ENCODE results near the gene HTT. TPM values are rescaled to one million over a fixed set of nuclear protein-coding genes. Genes with fewer than 3 reads are reported as not detected.
A peak's percentile ranks its signal among the peaks of the same experiment; 100 is the strongest.

HTT gene
- total RNA-seq, 1 experiment from 2014 or later: 66.8 TPM

- ChIA-PET CTCF (no interaction called here), POLR2A (ENCODE audit: low non-redundant PET) (no interaction called here)
- no TSS peak for BruUV-seq (replicated peaks)
- Histone ChIP-seq H3K27me3 (replicated peaks; ENCODE audit: insufficient read depth, low read depth, low read length, poor library complexity) (no peaks in the 10 kb centered on the region), H3K4me1 (ENCODE audit: insufficient read depth, low read length, poor library complexity, severe bottlenecking) (peaks cover 16% of the 10 kb centered on the region), H3K36me3 (ENCODE audit: insufficient read depth, low read length, poor library complexity, severe bottlenecking) (no peaks in the 10 kb centered on the region), H3K9me3 (ENCODE audit: low read depth, low read length, poor library complexity, severe bottlenecking) (no peaks in the 10 kb centered on the region), H3K27ac (ENCODE audit: low read depth, low read length, poor library complexity, severe bottlenecking) (peak overlapping the region; percentile 69), H3K4me3 (ENCODE audit: low read depth, low read length, poor library complexity, severe bottlenecking) (peak overlapping the region; percentile 67)
- intact Hi-C loops (cut with micrococcal nuclease; ENCODE audit: unreplicated experiment): no loop called here
- DNase-seq (ENCODE audit: low spot score): peak; percentile 70
- TF ChIP-seq CTCF (conservative IDR thresholded peaks at IDR 0.05; ENCODE audit: low read depth, low read length): no peak
- TF ChIP-seq EZH2 (IDR thresholded peaks at IDR 0.05; ENCODE audit: borderline replicate concordance, low read depth, low read length, poor library complexity, severe bottlenecking): no peak
Observed at GRCh38 chr4:3291969-3292570, 217.6 kb downstream of the HTT start.

GRCh38 chr4:3292571-3293400 is 218.3 kb downstream of the HTT start, which contains the start of gene RGS12:
Gene RGS12 (plus strand): TSS chr4:3293021. CDS start chr4:3316171, 23,150 bp downstream.
- H3K36me3 ChIP-seq (ENCODE audit: insufficient read depth, low read length, poor library complexity, severe bottlenecking): peaks cover 4% of the 10 kb centered on the region
- DNase-seq (ENCODE audit: low spot score): peak; percentile 96
- H3K27me3 ChIP-seq (replicated peaks; ENCODE audit: insufficient read depth, low read depth, low read length, poor library complexity): no peaks in the 10 kb centered on the region
- intact Hi-C loops (cut with micrococcal nuclease; ENCODE audit: unreplicated experiment): no loop called here
- ChIA-PET CTCF (no interaction called here), POLR2A (ENCODE audit: low non-redundant PET) (no interaction called here)
- peaks cover 3% of the 10 kb centered on the region for H3K9me3 ChIP-seq (ENCODE audit: low read depth, low read length, poor library complexity, severe bottlenecking)
- TF ChIP-seq EZH2 (IDR thresholded peaks at IDR 0.05; ENCODE audit: borderline replicate concordance, low read depth, low read length, poor library complexity, severe bottlenecking) (no peak), CTCF (conservative IDR thresholded peaks at IDR 0.05; ENCODE audit: low read depth, low read length) (no peak)
- no TSS peak for BruUV-seq (replicated peaks)
- peak within 1 kb of the TSS; percentile 84 for H3K27ac ChIP-seq (ENCODE audit: low read depth, low read length, poor library complexity, severe bottlenecking)
- peak within 1 kb of the TSS; percentile 80 for H3K4me3 ChIP-seq (ENCODE audit: low read depth, low read length, poor library complexity, severe bottlenecking)
- H3K4me1 ChIP-seq (ENCODE audit: insufficient read depth, low read length, poor library complexity, severe bottlenecking): peaks cover 16% of the 10 kb centered on the region

Other genes with a start within 250 kb of the HTT start
- 232 and 237 TPM in 2 replicates for gene ADD1, start 230.8 kb upstream of the HTT start, total RNA-seq (2021)
- 60.9 and 69.9 TPM in 2 replicates for gene NOP14, start 111.3 kb upstream of the HTT start, total RNA-seq (2021)
- gene GRK4, start 111.1 kb upstream of the HTT start, total RNA-seq (2021): 5.9 and 7.5 TPM in 2 replicates
- gene HTT-AS, start 143 bp upstream of the HTT start, total RNA-seq (2021): not detected in 2 replicates
- gene MSANTD1, start 174.5 kb downstream of the HTT start, total RNA-seq (2021): 2.3 and 2.6 TPM in 2 replicates
- 53.9 and 56.7 TPM in 2 replicates for gene RGS12, start 218.3 kb downstream of the HTT start, total RNA-seq (2021)